ENCODE results near the gene VSIR.

The VSIR gene

GRCh38 chr10:71712572-71713134 is 60.7 kb downstream of the VSIR start:
- no peak for DNase-seq

GRCh38 chr10:71712170-71712569 is 61.1 kb downstream of the VSIR start:
- DNase-seq, result no peak

GRCh38 chr10:71711052-71711623 is 62.2 kb downstream of the VSIR start:
- DNase-seq, result no peak

GRCh38 chr10:71710519-71710918 is 62.8 kb downstream of the VSIR start:
- DNase-seq, result no peak

GRCh38 chr10:71708897-71709882 is 64.1 kb downstream of the VSIR start:
- DNase-seq, result peak; percentile 18 to 31

- DNase-seq, result peak; percentile 40 to 49
These were observed 65.0 kb downstream of the VSIR start for GRCh38 chr10:71708301-71708703.

- DNase-seq, result no peak
These were observed 66.0 kb downstream of the VSIR start for GRCh38 chr10:71707240-71707789.

- DNase-seq, result no peak
These were observed 66.9 kb downstream of the VSIR start for GRCh38 chr10:71706216-71707121.

GRCh38 chr10:71705582-71705981 is 67.7 kb downstream of the VSIR start:
- no peak for DNase-seq

GRCh38 chr10:71704816-71705215 is 68.5 kb downstream of the VSIR start:
- no peak for DNase-seq

GRCh38 chr10:71703577-71703976 is 69.7 kb downstream of the VSIR start:
- DNase-seq, result no peak

- DNase-seq, result peak; percentile 18 to 50
These were observed 71.7 kb downstream of the VSIR start for GRCh38 chr10:71701496-71702132.

GRCh38 chr10:71700731-71701368 is 72.5 kb downstream of the VSIR start:
- no peak for DNase-seq

GRCh38 chr10:71698737-71699136 is 74.6 kb downstream of the VSIR start:
- no peak for DNase-seq

GRCh38 chr10:71697938-71698709 is 75.2 kb downstream of the VSIR start:
- no peak for DNase-seq

Data from inflammatory macrophage (primary cell).